HG02884 (cell line): ENCODE measurements around the gene TANGO6.

Experiments used
- ATAC-seq: cut with Tn5 transposase; IDR thresholded peaks from one replicate; pipeline ENCODE4 v1.9.1; 2021; ENCODE audit warnings: mild to moderate bottlenecking, moderate library complexity; ENCODE audit not compliant: unreplicated experiment

TANGO6 gene

GRCh38 chr16:68999114-68999513 lies 155.8 kb downstream of the TANGO6 start:
- ATAC-seq = no peak

DNA sequence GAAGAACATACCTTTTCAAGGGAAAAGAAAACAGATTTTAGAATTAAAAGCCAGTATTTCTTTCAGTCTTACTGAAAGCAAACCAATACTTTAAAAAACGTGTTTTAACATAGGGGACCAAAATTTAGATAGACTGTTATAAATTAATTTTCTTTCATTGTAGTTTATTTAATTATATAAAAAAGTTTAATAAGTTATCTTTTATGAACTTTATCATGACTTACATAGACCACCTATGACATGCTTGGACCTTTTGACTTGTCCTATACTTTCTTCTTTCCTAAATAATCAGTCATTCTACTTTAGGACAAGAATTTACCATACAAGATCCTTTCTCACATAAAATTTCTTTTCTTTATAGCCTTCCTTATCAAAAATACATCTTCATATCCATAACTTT lies 160.2 kb downstream of the TANGO6 start:
- no peak for ATAC-seq

DNA sequence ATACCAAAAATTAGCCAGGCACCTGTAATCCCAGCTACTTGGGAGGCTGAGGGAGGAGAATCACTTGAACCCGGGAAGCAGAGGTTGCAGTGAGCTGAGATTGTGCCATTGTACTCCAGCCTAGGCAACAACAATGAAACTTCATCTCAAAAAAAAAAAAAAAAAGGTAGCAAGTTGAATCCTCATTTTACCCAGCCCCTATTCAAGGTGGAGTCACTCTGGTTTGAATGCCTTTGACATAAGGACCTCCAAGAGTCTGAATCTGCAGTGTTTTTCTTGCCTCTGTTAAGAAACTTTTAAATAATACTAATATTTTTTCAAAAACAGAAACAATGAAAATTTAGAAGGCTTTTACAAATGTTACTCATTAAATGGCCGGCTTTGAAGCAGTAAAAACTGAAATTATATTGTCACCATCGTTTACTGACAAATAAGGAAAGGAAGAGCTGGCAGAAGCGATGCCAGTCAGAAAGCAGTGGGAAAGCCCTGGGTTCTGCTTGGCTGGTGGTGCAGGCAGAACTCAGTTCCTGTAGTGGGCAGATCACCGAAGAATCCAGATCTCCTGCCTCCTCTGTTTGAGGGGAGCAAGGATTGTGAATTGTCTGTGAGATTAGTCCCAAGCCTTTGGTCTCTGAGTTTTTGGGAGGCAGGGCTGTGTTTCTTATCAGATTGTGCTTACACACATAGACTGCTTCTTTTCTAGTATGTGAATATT lies 162.5 kb downstream of the TANGO6 start:
- no peak for ATAC-seq

- no peak for ATAC-seq
Observed at GRCh38 chr16:69012906-69013305, 169.6 kb downstream of the TANGO6 start.

DNA sequence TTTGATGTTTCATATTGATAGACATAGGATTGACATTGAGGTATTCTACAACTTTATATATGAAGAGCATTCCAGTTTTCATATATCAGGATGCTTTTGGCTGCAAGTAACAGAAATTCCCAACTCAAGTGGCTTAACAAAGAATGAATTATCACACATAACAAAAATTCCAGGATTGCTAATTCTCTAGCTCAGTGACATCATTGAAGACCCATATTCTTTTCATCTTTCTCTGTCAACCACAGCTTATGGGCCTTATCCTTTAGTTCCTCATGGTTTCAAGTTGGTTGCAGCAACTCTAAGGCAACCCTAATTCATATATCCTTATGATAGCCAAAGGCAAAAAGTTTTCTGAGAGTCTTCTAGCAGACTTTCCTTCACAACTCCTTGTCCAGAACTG lies 170.7 kb downstream of the TANGO6 start:
- no peak for ATAC-seq

DNA sequence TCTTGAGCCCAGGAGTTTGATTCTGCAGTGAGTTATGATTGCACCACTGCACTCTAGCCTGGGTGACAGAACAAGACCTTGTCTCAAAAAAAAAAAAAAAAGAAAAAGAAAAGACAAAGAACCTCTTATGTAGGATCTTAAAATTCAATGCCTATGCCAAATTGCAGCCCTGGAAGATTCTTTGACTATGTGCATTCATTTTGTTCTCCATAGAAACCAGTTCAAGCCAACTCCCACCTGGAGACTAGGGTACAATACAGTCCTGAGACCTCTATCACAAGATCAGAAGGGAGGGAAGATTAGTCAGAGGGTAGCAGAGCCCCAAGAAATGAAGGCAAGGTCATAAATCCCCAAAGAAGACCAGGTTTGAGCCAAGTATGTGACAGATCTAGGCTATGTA lies 171.5 kb downstream of the TANGO6 start:
- no peak for ATAC-seq

DNA sequence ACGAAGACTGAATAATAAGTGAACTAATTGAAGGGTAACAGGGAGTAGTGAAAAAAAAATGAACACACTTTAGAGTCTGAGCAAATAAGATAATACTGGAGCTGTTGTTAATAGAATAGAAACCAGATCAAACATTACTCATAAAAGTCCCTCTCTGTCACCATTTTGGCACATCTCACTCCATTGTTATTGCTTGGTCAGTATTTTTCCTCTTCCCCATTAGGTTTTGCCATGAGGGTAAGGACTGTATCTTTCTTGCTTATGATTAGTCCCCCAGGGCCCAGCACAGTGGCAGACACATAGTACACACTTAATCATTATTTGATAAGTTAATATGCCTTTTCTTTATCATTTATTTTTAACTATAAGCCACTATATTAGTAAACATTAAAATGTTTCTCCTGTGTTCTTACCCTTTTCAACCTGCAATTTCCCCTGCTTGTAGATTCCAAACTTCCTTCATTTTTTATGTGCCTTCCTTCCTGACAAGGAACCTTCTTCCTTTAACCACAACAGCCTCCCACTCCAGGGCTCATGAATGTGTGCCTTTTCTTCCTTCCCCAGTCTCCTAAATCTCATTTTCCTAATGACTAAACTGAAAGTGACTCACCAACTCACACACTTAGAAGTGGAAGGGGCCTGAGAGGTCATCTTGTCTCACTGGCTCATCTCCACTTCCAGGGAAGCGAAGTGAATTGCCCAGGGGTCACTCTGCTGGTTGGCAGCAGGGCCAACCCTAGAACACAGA lies 173.9 kb downstream of the TANGO6 start:
- ATAC-seq = no peak

- no peak for ATAC-seq
Observed at GRCh38 chr16:69019811-69020210, 176.5 kb downstream of the TANGO6 start.

- ATAC-seq = no peak
Observed at GRCh38 chr16:69029121-69029520, 185.8 kb downstream of the TANGO6 start.

GRCh38 chr16:69031877-69032301 lies 188.6 kb downstream of the TANGO6 start:
- no peak for ATAC-seq

DNA sequence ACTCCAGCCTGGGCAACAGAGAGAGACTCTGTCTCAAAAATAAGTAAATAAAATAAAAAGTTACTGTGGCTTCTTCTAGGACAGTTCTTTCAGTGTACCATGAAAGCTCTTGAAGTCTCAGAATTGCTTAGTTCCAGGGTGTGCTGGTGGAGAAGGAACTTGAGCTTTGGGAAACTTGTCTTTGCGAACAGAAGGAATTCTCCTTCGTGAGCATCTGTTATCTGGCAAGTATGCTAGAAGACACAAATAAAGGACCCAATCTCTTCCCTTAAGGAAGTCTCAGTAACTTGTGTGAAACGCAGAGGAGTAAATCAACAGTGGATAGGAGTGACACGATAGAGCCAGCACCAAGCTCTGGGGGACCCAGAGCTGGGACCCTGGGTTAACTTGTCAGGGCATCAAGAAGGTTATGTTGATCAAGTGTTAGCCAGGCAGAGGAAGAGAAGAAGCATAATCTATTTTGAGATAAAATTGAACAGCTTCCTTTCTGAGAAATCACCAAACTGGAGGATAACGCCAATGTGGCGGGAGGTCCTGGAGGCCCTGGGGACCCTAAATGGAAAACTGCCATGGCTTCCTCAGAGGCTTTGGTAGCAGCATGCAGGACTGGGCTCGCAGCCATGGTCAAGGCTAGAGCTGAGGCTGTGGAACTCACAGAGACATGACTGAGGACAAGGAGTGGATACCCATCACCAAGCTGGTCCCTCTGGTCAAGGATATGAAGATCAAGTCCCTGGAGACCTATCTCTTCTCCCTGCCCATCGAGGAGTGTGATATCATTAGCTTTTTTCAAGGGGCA lies 190.0 kb downstream of the TANGO6 start:
- ATAC-seq = no peak

- no peak for ATAC-seq
Observed at GRCh38 chr16:69035375-69035774, 192.0 kb downstream of the TANGO6 start.

DNA sequence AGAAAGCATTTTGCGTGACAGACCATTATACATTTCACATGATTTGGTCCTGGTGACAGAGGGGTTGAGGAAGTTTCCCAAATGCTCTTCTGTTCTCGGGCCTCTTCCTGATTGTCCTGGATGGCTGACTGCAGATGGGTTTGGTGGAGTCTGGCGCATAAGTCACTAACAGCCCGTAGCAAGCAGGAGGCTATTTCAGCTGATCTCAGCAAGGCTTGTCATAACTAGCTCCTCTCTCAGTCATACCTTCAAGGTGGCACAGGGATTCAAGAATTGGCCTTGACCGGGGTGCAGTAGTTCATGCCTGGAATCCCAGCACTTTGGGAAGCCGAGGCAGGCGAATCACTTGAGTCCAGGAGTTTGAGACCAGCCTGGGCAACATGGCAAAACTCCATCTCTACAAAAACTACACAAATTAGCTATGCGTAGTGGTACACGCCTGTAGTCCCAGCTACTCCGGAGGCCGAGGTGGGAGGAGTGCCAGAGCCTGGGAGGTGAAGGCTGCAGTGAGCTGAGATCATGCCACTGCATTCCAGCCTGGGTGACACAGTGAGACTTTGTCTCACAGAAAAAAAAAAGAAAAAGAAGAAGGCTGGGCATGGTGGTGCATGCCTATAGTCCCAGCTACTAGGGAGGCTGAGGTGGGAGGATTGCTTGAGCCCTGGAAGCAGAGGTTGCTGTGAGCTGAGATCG lies 193.2 kb downstream of the TANGO6 start:
- no peak for ATAC-seq

GRCh38 chr16:69037373-69038160 lies 194.2 kb downstream of the TANGO6 start:
- no peak for ATAC-seq

- ATAC-seq = no peak
Observed at GRCh38 chr16:69039333-69039941, 196.1 kb downstream of the TANGO6 start.

DNA sequence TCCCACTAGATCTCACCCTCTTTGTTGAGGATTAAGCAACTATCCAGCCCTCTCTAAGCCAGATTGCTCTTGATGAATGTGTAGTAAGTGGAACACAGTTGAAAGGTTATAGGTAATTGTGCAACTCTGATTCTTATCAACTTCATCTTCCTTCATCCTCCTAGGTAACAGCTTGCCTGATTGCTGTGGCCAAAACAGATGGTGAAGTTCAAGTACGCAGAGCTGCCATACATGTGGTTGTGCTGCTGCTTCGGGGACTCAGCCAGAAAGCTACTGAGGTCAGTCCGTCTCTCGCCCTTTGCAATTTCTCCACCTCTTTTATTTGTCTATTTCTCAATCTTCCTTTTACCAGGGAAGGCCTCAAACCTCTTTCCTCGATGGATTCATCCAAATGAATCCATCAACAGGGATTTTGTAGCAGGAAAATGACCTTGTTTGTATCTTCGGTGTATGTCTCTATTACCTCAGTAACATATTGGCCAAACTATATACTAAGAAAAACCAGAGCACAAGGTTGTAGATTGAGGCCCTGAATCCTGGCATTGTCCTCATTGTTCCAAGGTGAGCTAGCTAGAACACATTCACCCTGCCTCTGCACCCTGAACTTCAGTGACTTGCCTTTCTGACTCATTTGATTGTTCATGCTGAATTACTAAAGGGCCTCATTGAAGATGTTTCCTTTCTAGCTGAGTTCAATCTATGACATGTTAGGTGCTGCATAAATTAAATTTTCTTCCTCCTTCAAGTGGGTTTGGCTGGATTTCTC lies 197.0 kb downstream of the TANGO6 start:
- no peak for ATAC-seq

GRCh38 chr16:69048328-69049120 lies 205.2 kb downstream of the TANGO6 start:
- ATAC-seq = no peak

DNA sequence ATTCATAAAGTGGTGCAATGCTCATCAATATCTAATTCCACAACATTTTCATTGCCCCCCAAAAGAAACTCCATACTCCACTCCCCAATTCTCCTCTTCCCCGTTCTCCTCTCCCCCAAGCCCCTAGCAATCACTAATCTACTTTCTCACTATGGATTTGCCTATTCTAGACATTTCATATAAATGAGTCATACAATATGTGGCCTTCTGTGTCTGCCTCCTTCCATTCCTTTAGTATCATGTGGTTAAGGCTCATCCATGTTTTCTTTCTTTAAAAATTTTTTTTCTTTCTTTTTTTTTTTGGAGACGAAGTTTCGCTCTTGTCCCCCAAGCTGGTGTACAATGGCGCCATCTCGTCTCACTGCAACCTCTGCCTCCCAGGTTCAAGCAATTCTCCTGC lies 205.8 kb downstream of the TANGO6 start:
- ATAC-seq = no peak
